Smooth muscle cell (in vitro differentiated cells): ENCODE results near the gene PODXL. TPM values are rescaled to one million over a fixed set of nuclear protein-coding genes. Genes with fewer than 3 reads are reported as not detected.

Experiments
- DNase-seq: peaks from one replicate; lab custom pipeline; 2025; ENCODE audit not compliant: unreplicated experiment; lab: John Stamatoyannopoulos, UW
- H2AFZ ChIP-seq: fragments of 200-600 bp; sonication (generic); 2 replicates; pipeline ENCODE4 v1.6.0; 2016; ENCODE audit warnings: antibody characterized with exemption, low read depth, mild to moderate bottlenecking
- H3F3A ChIP-seq: fragments of 200-600 bp; sonication (generic); 2 replicates; pipeline ENCODE4 v1.6.0; 2017; ENCODE audit warnings: antibody characterized with exemption, low read depth
- H3K27ac ChIP-seq: fragments of 200-600 bp; sonication (generic); 2 replicates; pipeline ENCODE4 v1.5.1; 2016; ENCODE audit warnings: low read depth, mild to moderate bottlenecking
- H3K27me3 ChIP-seq: fragments of 200-600 bp; sonication (generic); 2 replicates; pipeline ENCODE4 v1.6.1; 2016; ENCODE audit warnings: low read depth, mild to moderate bottlenecking
- H3K36me3 ChIP-seq: fragments of 200-600 bp; sonication (generic); 2 replicates; pipeline ENCODE4 v1.5.1; 2016; ENCODE audit warnings: low read depth
- H3K4me1 ChIP-seq: fragments of 200-600 bp; sonication (generic); 2 replicates; pipeline ENCODE4 v1.5.1; 2016; ENCODE audit warnings: low read depth
- H3K4me2 ChIP-seq: fragments of 200-600 bp; sonication (generic); 2 replicates; pipeline ENCODE4 v1.6.0; 2016; ENCODE audit warnings: mild to moderate bottlenecking
- H3K4me3 ChIP-seq: fragments of 200-600 bp; sonication (generic); 2 replicates; pipeline ENCODE4 v1.5.1; 2016; ENCODE audit warnings: mild to moderate bottlenecking
- H3K79me2 ChIP-seq: fragments of 200-600 bp; sonication (generic); 2 replicates; pipeline ENCODE4 v1.6.0; 2016; ENCODE audit warnings: low read depth, mild to moderate bottlenecking
- H3K9ac ChIP-seq: fragments of 200-600 bp; sonication (generic); 2 replicates; pipeline ENCODE4 v1.6.0; 2016; ENCODE audit warnings: low read depth
- H3K9me3 ChIP-seq: fragments of 200-600 bp; sonication (generic); replicated peaks from 2 replicates; pipeline ENCODE4 v1.5.1; 2016; ENCODE audit warnings: low read depth
- H4K20me1 ChIP-seq: fragments of 200-600 bp; sonication (generic); 2 replicates; pipeline ENCODE4 v1.6.0; 2016; ENCODE audit warnings: low read depth
- WGBS: methylation state at CpG from one replicate; pipeline ENCODE4 v1.1.7; 2016; ENCODE audit warnings: low lambda C conversion rate; 5-methylcytosine and 5-hydroxymethylcytosine counted together
- polyA plus RNA-seq: library from polyadenylated mRNA; unstranded; fragments of >200 nt; fragmentation: Nextera tagmentation; extraction: Ambion mirVana; gene quantifications from 2 replicates; pipeline ENCODE4 v1.2.1, GENCODE V29; 2016
- total RNA-seq: library from RNA; depleted of rRNA; stranded (reverse); fragments of >200 nt; gene quantifications from 2 replicates; pipeline ENCODE4 v1.2.3, GENCODE V29; 2014
- TF ChIP-seq, protein P1 (sequence below): fragments of 200-600 bp; sonication (generic); IDR thresholded peaks from 2 replicates; pipeline ENCODE4 v1.5.1; 2017; ENCODE audit warnings: borderline replicate concordance, mild to moderate bottlenecking, antibody characterized with exemption; ENCODE audit not compliant: insufficient read depth, poor library complexity, severe bottlenecking

PODXL gene
- total and polyA plus RNA-seq, 2 experiments from 2014 or later = 2.1 to 10.8 TPM

DNA sequence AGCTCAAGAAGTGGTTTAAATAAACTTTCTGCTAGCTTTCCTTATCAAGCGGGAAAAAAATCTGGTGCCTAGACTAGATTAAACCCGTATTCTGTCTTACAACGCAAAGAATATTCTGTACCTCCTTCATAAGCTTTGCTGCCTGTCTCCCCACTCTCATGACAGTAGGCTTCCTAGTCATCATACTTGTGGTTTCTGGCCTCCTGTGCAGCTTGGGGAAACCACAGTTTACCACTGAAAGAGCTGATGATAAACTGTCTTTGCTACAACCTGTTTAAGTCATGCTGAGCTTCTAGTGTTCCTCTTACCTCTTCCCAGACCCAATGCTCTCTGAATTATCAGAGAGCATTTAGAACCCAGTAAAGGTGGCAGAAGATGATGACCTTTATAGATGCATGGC is 55.0 kb downstream of the PODXL start:
- H3K4me2 ChIP-seq = peak overlapping the region; percentile 2
- DNase-seq = no peak

DNA sequence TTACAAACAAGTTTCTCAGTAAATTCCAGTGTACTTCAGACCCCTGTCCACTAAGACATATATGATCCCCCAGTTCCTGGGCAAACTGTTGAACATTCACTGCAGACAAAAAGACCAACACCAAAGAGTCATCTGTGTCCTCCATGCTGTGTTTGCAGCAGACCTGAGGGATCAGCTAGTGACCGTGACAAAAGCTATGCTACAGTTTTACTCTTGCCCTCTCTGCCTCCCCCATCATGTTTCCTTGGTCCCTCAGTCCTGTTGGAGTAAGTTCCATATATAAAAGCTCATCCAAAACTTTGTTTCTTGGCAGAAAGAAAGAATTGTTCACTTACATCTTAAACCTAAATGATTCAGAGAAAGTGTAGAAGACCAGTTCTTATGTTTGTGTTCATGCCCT is 56.1 kb downstream of the PODXL start:
- H3K9ac ChIP-seq = no peak overlapping the region
- H3K27ac ChIP-seq = peak overlapping the region; percentile 51
- H3K36me3 ChIP-seq = no peaks in the 10 kb centered on the region
- no peak overlapping the region for H3K4me3 ChIP-seq
- peaks cover 6% of the 10 kb centered on the region for H4K20me1 ChIP-seq
- peaks cover 8% of the 10 kb centered on the region for H3K4me1 ChIP-seq
- DNase-seq = no peak
- no peak overlapping the region for H2AFZ ChIP-seq
- H3K27me3 ChIP-seq = no peaks in the 10 kb centered on the region
- no peaks in the 10 kb centered on the region for H3K9me3 ChIP-seq
- TF ChIP-seq, protein P1, sequence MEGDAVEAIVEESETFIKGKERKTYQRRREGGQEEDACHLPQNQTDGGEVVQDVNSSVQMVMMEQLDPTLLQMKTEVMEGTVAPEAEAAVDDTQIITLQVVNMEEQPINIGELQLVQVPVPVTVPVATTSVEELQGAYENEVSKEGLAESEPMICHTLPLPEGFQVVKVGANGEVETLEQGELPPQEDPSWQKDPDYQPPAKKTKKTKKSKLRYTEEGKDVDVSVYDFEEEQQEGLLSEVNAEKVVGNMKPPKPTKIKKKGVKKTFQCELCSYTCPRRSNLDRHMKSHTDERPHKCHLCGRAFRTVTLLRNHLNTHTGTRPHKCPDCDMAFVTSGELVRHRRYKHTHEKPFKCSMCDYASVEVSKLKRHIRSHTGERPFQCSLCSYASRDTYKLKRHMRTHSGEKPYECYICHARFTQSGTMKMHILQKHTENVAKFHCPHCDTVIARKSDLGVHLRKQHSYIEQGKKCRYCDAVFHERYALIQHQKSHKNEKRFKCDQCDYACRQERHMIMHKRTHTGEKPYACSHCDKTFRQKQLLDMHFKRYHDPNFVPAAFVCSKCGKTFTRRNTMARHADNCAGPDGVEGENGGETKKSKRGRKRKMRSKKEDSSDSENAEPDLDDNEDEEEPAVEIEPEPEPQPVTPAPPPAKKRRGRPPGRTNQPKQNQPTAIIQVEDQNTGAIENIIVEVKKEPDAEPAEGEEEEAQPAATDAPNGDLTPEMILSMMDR = no peak
- H3K79me2 ChIP-seq = no peaks in the 10 kb centered on the region
- no peak overlapping the region for H3K4me2 ChIP-seq
- 89% methylated on average over 1 of the region's 1 CpG for WGBS
- peaks cover 15% of the 10 kb centered on the region for H3F3A ChIP-seq

More for the DNA sequence above, 55.0 kb downstream of the PODXL start:
- H2AFZ ChIP-seq = no peak overlapping the region
- peak overlapping the region; percentile 51 for H3K27ac ChIP-seq
- H3K4me1 ChIP-seq = peaks cover 8% of the 10 kb centered on the region
- H3K9ac ChIP-seq = no peak overlapping the region
- no peaks in the 10 kb centered on the region for H3K9me3 ChIP-seq
- H4K20me1 ChIP-seq = peaks cover 6% of the 10 kb centered on the region
- H3K36me3 ChIP-seq = no peaks in the 10 kb centered on the region
- no peak overlapping the region for H3K4me3 ChIP-seq
- H3F3A ChIP-seq = peaks cover 15% of the 10 kb centered on the region
- WGBS = 49% methylated on average over 3 of the region's 3 CpGs
- TF ChIP-seq, protein P1 = no peak
- H3K27me3 ChIP-seq = no peaks in the 10 kb centered on the region
- no peaks in the 10 kb centered on the region for H3K79me2 ChIP-seq

DNA sequence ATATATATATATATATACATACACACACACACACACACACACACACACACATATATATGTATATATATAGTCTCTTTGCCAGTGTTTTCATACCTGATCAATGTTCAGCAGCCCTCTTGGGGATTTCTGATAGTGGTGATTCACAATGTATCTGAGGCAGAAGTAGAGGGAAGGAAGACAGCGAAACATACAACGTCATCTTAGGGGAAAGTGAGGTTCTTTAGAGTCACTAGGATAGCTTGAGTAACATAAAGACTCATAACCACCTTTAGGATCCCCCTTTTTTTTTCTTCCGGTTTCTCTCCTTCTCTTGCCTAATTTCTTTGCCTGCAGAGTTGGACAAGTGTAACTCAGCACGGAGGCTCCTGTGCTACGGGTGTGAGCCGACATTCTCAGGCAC is 56.6 kb downstream of the PODXL start:
- no peak overlapping the region for H3K4me2 ChIP-seq
- 97% methylated on average over 6 of the region's 6 CpGs for WGBS
- H3K27ac ChIP-seq = no peak overlapping the region
- DNase-seq = no peak
- H3K9ac ChIP-seq = no peak overlapping the region
- H2AFZ ChIP-seq = no peak overlapping the region
- TF ChIP-seq, protein P1 = no peak
- H3K27me3 ChIP-seq = no peaks in the 10 kb centered on the region
- H3K4me1 ChIP-seq = peaks cover 8% of the 10 kb centered on the region
- peaks cover 15% of the 10 kb centered on the region for H3F3A ChIP-seq
- no peaks in the 10 kb centered on the region for H3K79me2 ChIP-seq
- no peaks in the 10 kb centered on the region for H3K9me3 ChIP-seq
- H4K20me1 ChIP-seq = peaks cover 6% of the 10 kb centered on the region
- H3K36me3 ChIP-seq = no peaks in the 10 kb centered on the region
- H3K4me3 ChIP-seq = no peak overlapping the region

DNA sequence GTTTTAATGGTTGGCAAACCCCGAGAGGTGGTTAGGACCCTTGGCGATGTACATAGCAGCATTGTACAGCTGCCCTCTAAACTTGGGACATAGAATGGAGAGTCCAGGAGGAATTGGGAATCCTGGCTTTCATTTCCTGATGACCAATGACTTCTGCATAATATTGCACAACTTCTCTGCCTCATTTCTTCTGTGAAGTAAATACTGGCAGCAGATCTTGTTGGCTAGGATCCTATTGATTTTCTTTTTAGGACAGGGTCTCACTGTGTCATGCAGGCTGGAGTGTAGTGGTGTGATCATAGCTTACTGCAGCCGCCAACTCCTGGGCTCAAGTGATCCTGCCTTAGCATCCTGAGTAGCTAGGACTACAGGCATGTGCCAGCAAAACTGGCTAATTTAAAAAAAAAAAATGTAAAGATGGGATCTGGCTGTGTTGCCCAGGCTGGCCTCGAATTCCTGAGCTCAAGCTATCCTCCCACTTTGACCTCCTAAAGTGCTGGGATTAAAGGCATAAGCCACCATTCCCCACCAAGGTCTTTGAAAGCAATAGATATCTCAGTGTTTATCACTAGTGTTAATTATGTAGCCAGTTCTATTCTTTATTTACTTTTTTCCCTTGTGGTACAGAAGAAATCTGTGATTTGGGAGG is 58.1 kb downstream of the PODXL start:
- Histone ChIP-seq H3K9me3 (no peaks in the 10 kb centered on the region), H3K36me3 (no peaks in the 10 kb centered on the region), H3K27me3 (no peaks in the 10 kb centered on the region), H3K4me3 (no peak overlapping the region), H3K79me2 (no peaks in the 10 kb centered on the region), H3K4me2 (no peak overlapping the region), H3K9ac (no peak overlapping the region), H3K4me1 (peaks cover 8% of the 10 kb centered on the region), H3F3A (peaks cover 10% of the 10 kb centered on the region), H2AFZ (no peak overlapping the region), H4K20me1 (peaks cover 6% of the 10 kb centered on the region), H3K27ac (no peak overlapping the region)
- DNase-seq = no peak
- 96% methylated on average over 4 of the region's 4 CpGs for WGBS
- TF ChIP-seq, protein P1 = no peak
